GM23248 (cell line): ENCODE measurements around the gene FUOM. TPM values are rescaled to one million over a fixed set of nuclear protein-coding genes. Genes with fewer than 3 reads are reported as not detected.

Experiments used
- DNase-seq: peaks from one replicate; pipeline ENCODE4 v3.0.0-alpha.2; 2015
- H2AFZ ChIP-seq: fragments of 200-600 bp; sonication (generic); 2 replicates; pipeline ENCODE4 v1.6.1; 2016; ENCODE audit warnings: antibody characterized with exemption
- H3F3A ChIP-seq: fragments of 200-600 bp; sonication (generic); 2 replicates; pipeline ENCODE4 v1.6.1; 2016; ENCODE audit warnings: mild to moderate bottlenecking, antibody characterized with exemption, mixed run types; ENCODE audit not compliant: insufficient read depth
- H3K27ac ChIP-seq: fragments of 200-600 bp; sonication (generic); 2 replicates; pipeline ENCODE4 v1.5.1; 2016; ENCODE audit warnings: mild to moderate bottlenecking
- H3K27me3 ChIP-seq: fragments of 200-600 bp; sonication (generic); replicated peaks from 2 replicates; pipeline ENCODE4 v1.6.1; 2016; ENCODE audit warnings: mild to moderate bottlenecking; ENCODE audit not compliant: insufficient read depth
- H3K36me3 ChIP-seq: fragments of 200-600 bp; sonication (generic); 2 replicates; pipeline ENCODE4 v1.6.1; 2016; ENCODE audit warnings: low read depth, mild to moderate bottlenecking
- H3K4me1 ChIP-seq: fragments of 200-600 bp; sonication (generic); 2 replicates; pipeline ENCODE4 v1.6.1; 2016; ENCODE audit warnings: mild to moderate bottlenecking; ENCODE audit not compliant: insufficient read depth
- H3K4me2 ChIP-seq: fragments of 200-600 bp; sonication (generic); one replicate; pipeline ENCODE4 v1.6.1; 2016; ENCODE audit warnings: mild to moderate bottlenecking; ENCODE audit not compliant: unreplicated experiment
- H3K4me3 ChIP-seq: fragments of 200-600 bp; sonication (generic); 2 replicates; pipeline ENCODE4 v1.5.1; 2016; ENCODE audit warnings: mild to moderate bottlenecking
- H3K79me2 ChIP-seq: fragments of 200-600 bp; sonication (generic); 2 replicates; pipeline ENCODE4 v1.6.1; 2016; ENCODE audit warnings: mild to moderate bottlenecking; ENCODE audit not compliant: insufficient read depth
- H3K9ac ChIP-seq: fragments of 200-600 bp; sonication (generic); 2 replicates; pipeline ENCODE4 v1.6.1; 2016; ENCODE audit warnings: mild to moderate bottlenecking
- H3K9me2 ChIP-seq: fragments of 200-600 bp; sonication (generic); 2 replicates; pipeline ENCODE4 v1.6.1; 2016; ENCODE audit warnings: mixed run types, mild to moderate bottlenecking, moderate library complexity; ENCODE audit not compliant: insufficient read depth
- H3K9me3 ChIP-seq: fragments of 200-600 bp; sonication (generic); one replicate; pipeline ENCODE4 v1.6.1; 2017; ENCODE audit warnings: low read depth
- H4K20me1 ChIP-seq: fragments of 200-600 bp; sonication (generic); 2 replicates; pipeline ENCODE4 v1.6.0; 2016; ENCODE audit not compliant: insufficient read depth
- EZH2 ChIP-seq: fragments of 200-600 bp; sonication (generic); IDR thresholded peaks from 2 replicates; pipeline ENCODE4 v1.6.1; 2018; ENCODE audit warnings: antibody characterized with exemption, mild to moderate bottlenecking; ENCODE audit not compliant: insufficient read depth, poor library complexity, severe bottlenecking
- EZH2phosphoT487 ChIP-seq: fragments of 200-600 bp; sonication (generic); IDR thresholded peaks from 2 replicates; pipeline ENCODE4 v1.6.1; 2018; ENCODE audit warnings: antibody characterized with exemption, moderate library complexity, mild to moderate bottlenecking, low read depth; ENCODE audit not compliant: insufficient read depth
- WGBS, 2 experiments: methylation state at CpG; one replicate each; pipeline ENCODE4 v1.1.6; 2015 to 2017; ENCODE audit warnings: low lambda C conversion rate in 2 of 2, low coverage in 1 of 2; ENCODE audit errors: missing lambda C conversion rate in 2 of 2; 5-methylcytosine and 5-hydroxymethylcytosine counted together
- in situ Hi-C: fragments of 300-500 bp; cut with MboI; formaldehyde crosslinking; loops from 2 replicates; pipeline ENCODE4 v1.15.0; 2020
- polyA plus RNA-seq: library from polyadenylated mRNA; unstranded; fragments of >200 nt; fragmentation: Nextera tagmentation; extraction: Ambion mirVana; gene quantifications from 2 replicates; pipeline ENCODE4 v1.2.1, GENCODE V29; 2016
- total RNA-seq: library from RNA; depleted of rRNA; stranded (reverse); fragments of >200 nt; shearing (Covaris generic); gene quantifications from 2 replicates; pipeline ENCODE4 v1.2.3, GENCODE V29; 2014

FUOM gene
- total and polyA plus RNA-seq, 2 experiments from 2014 or later = 21.5 to 24.5 TPM

- Histone ChIP-seq H3K4me3 (no peak overlapping the region), H3K4me2 (no peak overlapping the region), H3K4me1 (no peaks in the 10 kb centered on the region), H3K36me3 (peaks cover 3% of the 10 kb centered on the region; the same call in 1 of the 2 replicates), H3K27me3 (no peaks in the 10 kb centered on the region), H3K27ac (no peak overlapping the region), H3F3A (0 out of 2 replicates have a peak, but pooled peaks cover 3% of the 10 kb centered on the region), H3K9ac (no peak overlapping the region), H3K9me3 (no peaks in the 10 kb centered on the region), H2AFZ (no peak overlapping the region), H3K9me2 (no peaks in the 10 kb centered on the region), H4K20me1 (no peaks in the 10 kb centered on the region), H3K79me2 (no peaks in the 10 kb centered on the region)
- in situ Hi-C loops = no loop called here
- WGBS, 2 experiments = 80 to 82% methylated on average over 11 to 13 of the region's 13 CpGs
- TF ChIP-seq EZH2 (no peak), EZH2phosphoT487 (no peak)
- no peak for DNase-seq
Observed at GRCh38 chr10:133362846-133363245, 5.0 kb upstream of the FUOM start.

GRCh38 chr10:133361773-133362441, 4.1 kb upstream of the FUOM start:
- DNase-seq = no peak
- 0 out of 2 replicates have a peak, but pooled peaks cover 3% of the 10 kb centered on the region for H3F3A ChIP-seq
- WGBS, 2 experiments = 76 to 80% methylated on average over 18 of the region's 18 CpGs
- in situ Hi-C loops = no loop called here
- no peaks in the 10 kb centered on the region for H3K4me1 ChIP-seq
- H3K4me3 ChIP-seq = no peak overlapping the region
- no peaks in the 10 kb centered on the region for H4K20me1 ChIP-seq
- H3K36me3 ChIP-seq = peaks cover 1% of the 10 kb centered on the region; the same call in 1 of the 2 replicates
- H3K9me2 ChIP-seq = no peaks in the 10 kb centered on the region
- H3K9ac ChIP-seq = no peak overlapping the region
- no peak overlapping the region for H3K4me2 ChIP-seq
- H3K79me2 ChIP-seq = no peaks in the 10 kb centered on the region
- H2AFZ ChIP-seq = no peak overlapping the region
- TF ChIP-seq EZH2 (no peak), EZH2phosphoT487 (no peak)
- H3K27ac ChIP-seq = no peak overlapping the region
- no peaks in the 10 kb centered on the region for H3K27me3 ChIP-seq
- H3K9me3 ChIP-seq = no peaks in the 10 kb centered on the region

DNA sequence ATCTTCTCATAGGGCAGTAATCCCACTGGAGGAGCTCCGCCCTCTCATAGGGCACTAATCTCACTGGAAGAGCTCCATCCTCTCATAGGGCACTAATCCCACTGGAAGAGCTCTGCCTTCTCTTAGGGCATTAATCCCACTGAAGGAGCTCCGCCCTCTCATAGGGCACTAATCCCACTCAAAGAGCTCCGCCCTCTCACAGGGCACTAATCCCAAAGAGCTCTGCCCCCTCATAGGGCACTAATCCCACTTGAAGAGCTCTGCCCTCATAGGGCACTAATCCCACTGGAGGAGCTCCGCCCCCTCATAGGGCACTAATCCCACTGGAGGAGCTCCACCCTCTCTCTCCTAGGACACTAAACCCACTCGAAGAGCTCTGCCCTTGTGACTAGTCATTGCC, 3.4 kb upstream of the FUOM start:
- TF ChIP-seq EZH2phosphoT487 = no peak
- TF ChIP-seq EZH2 = no peak
- no peak for DNase-seq
- Histone ChIP-seq H3K9ac (no peak overlapping the region), H3K79me2 (no peaks in the 10 kb centered on the region), H3K36me3 (no peaks in the 10 kb centered on the region; the same call in 1 of the 2 replicates), H3K27me3 (no peaks in the 10 kb centered on the region), H3F3A (0 out of 2 replicates have a peak, but pooled peaks cover 3% of the 10 kb centered on the region), H4K20me1 (no peaks in the 10 kb centered on the region), H3K4me1 (no peaks in the 10 kb centered on the region), H2AFZ (no peak overlapping the region), H3K27ac (no peak overlapping the region), H3K9me3 (no peaks in the 10 kb centered on the region), H3K4me2 (no peak overlapping the region), H3K4me3 (no peak overlapping the region), H3K9me2 (no peaks in the 10 kb centered on the region)
- 79 to 86% methylated on average over 5 of the region's 5 CpGs for WGBS, 2 experiments
- in situ Hi-C loops = no loop called here

GRCh38 chr10:133359972-133360610, 2.3 kb upstream of the FUOM start:
- Histone ChIP-seq H3K36me3 (no peaks in the 10 kb centered on the region), H3K9ac (no peak overlapping the region), H4K20me1 (no peaks in the 10 kb centered on the region), H3K27ac (no peak overlapping the region), H3K9me3 (no peaks in the 10 kb centered on the region), H3F3A (0 out of 2 replicates have a peak, but pooled peaks cover 3% of the 10 kb centered on the region), H3K79me2 (no peaks in the 10 kb centered on the region), H2AFZ (no peak overlapping the region), H3K4me2 (no peak overlapping the region), H3K4me1 (no peaks in the 10 kb centered on the region), H3K9me2 (no peaks in the 10 kb centered on the region), H3K27me3 (no peaks in the 10 kb centered on the region), H3K4me3 (no peak overlapping the region)
- TF ChIP-seq EZH2phosphoT487 = no peak
- in situ Hi-C loops = no loop called here
- DNase-seq = no peak
- WGBS, 2 experiments = 88 to 89% methylated on average over 17 of the region's 17 CpGs
